GM23338 (cell line): ENCODE data around the gene SLAMF8. TPM values are rescaled to one million over a fixed set of nuclear protein-coding genes. Genes with fewer than 3 reads are reported as not detected.

Experiments
- ATAC-seq: fragments of 200-7000 bp; cut with Tn5 transposase; 3 replicates; pipeline ENCODE4 v1.9.1; 2020
- DNase-seq: peaks from one replicate; pipeline ENCODE4 v3.0.0-alpha.2; 2015; ENCODE audit warnings: low spot score
- H2AFZ ChIP-seq: fragments of 200-600 bp; sonication (generic); 2 replicates; pipeline ENCODE4 v1.8.0; 2016; ENCODE audit warnings: antibody characterized with exemption, mild to moderate bottlenecking, moderate library complexity
- H3F3A ChIP-seq: fragments of 200-600 bp; sonication (generic); replicated peaks from 2 replicates; pipeline ENCODE4 v1.8.0; 2017; ENCODE audit warnings: antibody characterized with exemption, mixed run types, low read depth
- H3K27ac ChIP-seq: fragments of 200-600 bp; sonication (generic); 2 replicates; pipeline ENCODE4 v1.6.1; 2016; ENCODE audit warnings: low read depth
- H3K27me3 ChIP-seq: fragments of 200-600 bp; sonication (generic); 2 replicates; pipeline ENCODE4 v1.8.0; 2016; ENCODE audit warnings: mild to moderate bottlenecking, mixed run types, moderate library complexity; ENCODE audit not compliant: insufficient read depth
- H3K36me3 ChIP-seq: fragments of 200-600 bp; sonication (generic); 2 replicates; pipeline ENCODE4 v1.8.0; 2016; ENCODE audit warnings: mild to moderate bottlenecking; ENCODE audit not compliant: insufficient read depth
- H3K4me1 ChIP-seq: fragments of 200-600 bp; sonication (generic); 2 replicates; pipeline ENCODE4 v1.8.0; 2016; ENCODE audit warnings: mild to moderate bottlenecking, moderate library complexity; ENCODE audit not compliant: insufficient read depth
- H3K4me2 ChIP-seq: fragments of 200-600 bp; sonication (generic); 2 replicates; pipeline ENCODE4 v1.7.1; 2017; ENCODE audit warnings: mixed run types
- H3K4me3 ChIP-seq: fragments of 200-600 bp; sonication (generic); 2 replicates; pipeline ENCODE4 v1.6.1; 2016; ENCODE audit warnings: mixed run types
- H3K79me2 ChIP-seq: fragments of 200-600 bp; sonication (generic); replicated peaks from 2 replicates; pipeline ENCODE4 v1.8.0; 2017; ENCODE audit warnings: mild to moderate bottlenecking; ENCODE audit not compliant: insufficient read depth
- H3K9me2 ChIP-seq: fragments of 200-600 bp; sonication (generic); 2 replicates; pipeline ENCODE4 v1.8.0; 2017; ENCODE audit not compliant: insufficient read depth
- H4K20me1 ChIP-seq: fragments of 200-600 bp; sonication (generic); replicated peaks from 2 replicates; pipeline ENCODE4 v1.8.0; 2017; ENCODE audit warnings: mild to moderate bottlenecking; ENCODE audit not compliant: insufficient read depth
- H3K27ac Mint-ChIP-seq: 2 replicates; pipeline ENCODE4 v1.8.0; 2020; ENCODE audit warnings: inconsistent platforms, mild to moderate bottlenecking, moderate library complexity, mixed read lengths
- H3K27me3 Mint-ChIP-seq: 3 replicates; pipeline ENCODE4 v1.8.0; 2022; ENCODE audit warnings: low read depth, mild to moderate bottlenecking, moderate library complexity, mixed read lengths, inconsistent platforms; ENCODE audit not compliant: insufficient read depth, poor library complexity
- H3K36me3 Mint-ChIP-seq: 3 replicates; pipeline ENCODE4 v1.8.0; 2021; ENCODE audit warnings: low read depth, mild to moderate bottlenecking, inconsistent platforms, moderate library complexity, mixed read lengths
- H3K4me1 Mint-ChIP-seq: 3 replicates; pipeline ENCODE4 v1.8.0; 2020; ENCODE audit warnings: mild to moderate bottlenecking, inconsistent platforms, mixed read lengths
- H3K4me3 Mint-ChIP-seq: 3 replicates; pipeline ENCODE4 v1.8.0; 2021; ENCODE audit warnings: moderate library complexity, mild to moderate bottlenecking, inconsistent platforms, mixed read lengths
- H3K9me3 Mint-ChIP-seq: 3 replicates; pipeline ENCODE4 v1.8.0; 2020; ENCODE audit warnings: moderate library complexity, mild to moderate bottlenecking, inconsistent platforms, mixed read lengths
- CREB1 ChIP-seq: fragments of 250-450 bp; sonication (Bioruptor Pico); IDR thresholded peaks from 2 replicates; pipeline ENCODE4 v1.5.0; 2020; ENCODE audit warnings: low read depth, mild to moderate bottlenecking, moderate library complexity
- CTCF ChIP-seq, 2 experiments: fragments of 200-600 bp in 1 of 2; sonication (generic) in 1 of 2; conservative IDR thresholded peaks; 2 replicates each; pipeline versions ENCODE4 v1.5.1 to v1.6.1; 2016 to 2017; ENCODE audit warnings: antibody characterized with exemption in 2 of 2, low read depth in 2 of 2, mild to moderate bottlenecking in 2 of 2, moderate library complexity in 1 of 2
- ETS1 ChIP-seq: IDR thresholded peaks from 2 replicates; pipeline ENCODE4 v1.6.1; 2016; ENCODE audit warnings: antibody characterized with exemption
- EZH2 ChIP-seq: fragments of 200-600 bp; sonication (generic); IDR thresholded peaks from one replicate; pipeline ENCODE4 v1.8.0; 2017; ENCODE audit warnings: antibody characterized with exemption, mild to moderate bottlenecking, low read depth; ENCODE audit not compliant: unreplicated experiment
- EZH2phosphoT487 ChIP-seq: fragments of 200-600 bp; sonication (generic); IDR thresholded peaks from one replicate; pipeline ENCODE4 v1.8.1; 2018; ENCODE audit warnings: antibody characterized with exemption; ENCODE audit not compliant: unreplicated experiment
- JUNB ChIP-seq: IDR thresholded peaks from one replicate; pipeline ENCODE4 v1.6.1; 2016; ENCODE audit warnings: antibody characterized with exemption; ENCODE audit not compliant: unreplicated experiment
- NANOG ChIP-seq: IDR thresholded peaks from 2 replicates; pipeline ENCODE4 v1.6.1; 2016; ENCODE audit warnings: antibody characterized with exemption, borderline replicate concordance
- POLR2AphosphoS5 ChIP-seq: IDR thresholded peaks from 2 replicates; pipeline ENCODE4 v1.6.1; 2016; ENCODE audit warnings: antibody characterized with exemption, low read depth
- REST ChIP-seq: IDR thresholded peaks from one replicate; pipeline ENCODE4 v1.6.1; 2018; ENCODE audit warnings: antibody characterized with exemption; ENCODE audit not compliant: unreplicated experiment
- STAT1 ChIP-seq: IDR thresholded peaks from one replicate; pipeline ENCODE4 v1.6.1; 2016; ENCODE audit warnings: antibody characterized with exemption; ENCODE audit not compliant: unreplicated experiment
- ZNF114 ChIP-seq: fragments of 250-450 bp; sonication (Bioruptor Pico); IDR thresholded peaks from 2 replicates; pipeline ENCODE4 v1.5.0; 2020; ENCODE audit warnings: mild to moderate bottlenecking, moderate library complexity
- ZNF331 ChIP-seq: fragments of 250-450 bp; sonication (Bioruptor Pico); IDR thresholded peaks from 2 replicates; pipeline ENCODE4 v1.5.0; 2020; ENCODE audit warnings: low read depth, mild to moderate bottlenecking, moderate library complexity
- polyA plus RNA-seq: library from polyadenylated mRNA; unstranded; fragments of >200 nt; fragmentation: Nextera tagmentation; extraction: Ambion mirVana; gene quantifications from 2 replicates; pipeline ENCODE4 v1.2.1, GENCODE V29; 2016
- total RNA-seq: library from RNA; depleted of rRNA; stranded (reverse); fragments of >200 nt; shearing (Covaris generic); gene quantifications from 2 replicates; pipeline ENCODE4 v1.2.3, GENCODE V29; 2014

Gene SLAMF8
- total and polyA plus RNA-seq, 2 experiments from 2014 or later, result not detected

- Mint-ChIP-seq H3K4me1 (no peaks in the 10 kb centered on the region; the same call in 2 of the 3 replicates), H3K27me3 (peaks cover 2% of the 10 kb centered on the region), H3K4me3 (no peak overlapping the region), H3K36me3 (no peaks in the 10 kb centered on the region), H3K27ac (no peak overlapping the region), H3K9me3 (no peaks in the 10 kb centered on the region)
- no peak for ATAC-seq
- TF ChIP-seq REST, result no peak
- TF ChIP-seq EZH2phosphoT487, result no peak
- no peak for TF ChIP-seq JUNB
- TF ChIP-seq ETS1, result no peak
- no peak for TF ChIP-seq POLR2AphosphoS5
- no peak for TF ChIP-seq CREB1 (CRISPR knock-in tag)
- TF ChIP-seq ZNF114 (CRISPR knock-in tag), result no peak
- TF ChIP-seq NANOG, result no peak
- no peak for TF ChIP-seq CTCF (conservative IDR thresholded peaks at IDR 0.05; ENCODE audit: low read depth in 2 of 2)
- H3K4me1 ChIP-seq, result no peaks in the 10 kb centered on the region
- H3K9me2 ChIP-seq, result no peaks in the 10 kb centered on the region; the same call in 1 of the 2 replicates
- no peaks in the 10 kb centered on the region for H3K36me3 ChIP-seq
- no peak overlapping the region for H2AFZ ChIP-seq
- 0 out of 2 replicates have a peak, but pooled peaks cover under 1% of the 10 kb centered on the region for H3K27me3 ChIP-seq
- H3K79me2 ChIP-seq, result no peaks in the 10 kb centered on the region
- no peak overlapping the region for H3K4me2 ChIP-seq
- no peaks in the 10 kb centered on the region for H3F3A ChIP-seq
- H3K4me3 ChIP-seq, result no peak overlapping the region
- no peak overlapping the region for H3K27ac ChIP-seq
- no peaks in the 10 kb centered on the region for H4K20me1 ChIP-seq
- DNase-seq, result no peak
Observed at GRCh38 chr1:159847231-159847630, 20.6 kb downstream of the SLAMF8 start.

- Mint-ChIP-seq H3K27ac (no peak overlapping the region), H3K9me3 (no peaks in the 10 kb centered on the region), H3K4me1 (no peaks in the 10 kb centered on the region; the same call in 2 of the 3 replicates), H3K4me3 (no peak overlapping the region), H3K27me3 (peaks cover 2% of the 10 kb centered on the region), H3K36me3 (no peaks in the 10 kb centered on the region)
- Histone ChIP-seq H3F3A (no peaks in the 10 kb centered on the region), H4K20me1 (no peaks in the 10 kb centered on the region), H3K27me3 (peaks cover 11% of the 10 kb centered on the region), H3K36me3 (no peaks in the 10 kb centered on the region), H3K4me3 (no peak overlapping the region), H3K4me2 (no peak overlapping the region), H3K9me2 (no peaks in the 10 kb centered on the region; the same call in 1 of the 2 replicates), H3K27ac (no peak overlapping the region), H2AFZ (no peak overlapping the region), H3K79me2 (no peaks in the 10 kb centered on the region), H3K4me1 (no peaks in the 10 kb centered on the region)
- no peak for DNase-seq
- ATAC-seq, result no peak
- TF ChIP-seq JUNB (no peak), ZNF331 (CRISPR knock-in tag) (no peak), POLR2AphosphoS5 (no peak), NANOG (no peak), STAT1 (no peak), ETS1 (no peak), EZH2 (no peak), EZH2phosphoT487 (no peak), CREB1 (CRISPR knock-in tag) (no peak), REST (no peak), ZNF114 (CRISPR knock-in tag) (no peak)
Observed at GRCh38 chr1:159848326-159848725, 21.7 kb downstream of the SLAMF8 start.
